ENCODE data around the gene EPHB2. TPM values are rescaled to one million over a fixed set of nuclear protein-coding genes. Genes with fewer than 3 reads are reported as not detected.

The EPHB2 gene
- total and polyA plus RNA-seq, 2 donors (not counting 3 experiments of a cell fraction or from before 2014, with no cell fraction given): 50.8 to 69.1 TPM

GRCh38 chr1:22721122-22721873 is 10.7 kb downstream of the EPHB2 start:
- DNase-seq (ENCODE audit: low read depth, low spot score): no peak
- Histone ChIP-seq H3K79me2 (ENCODE audit: control insufficient read depth, insufficient read depth, low read length) (peaks cover 94% of the 10 kb centered on the region), H4K20me1 (replicated peaks; ENCODE audit: control insufficient read depth, extremely low read depth, insufficient read depth, low read length) (no peaks in the 10 kb centered on the region), H3K9ac (replicated peaks; ENCODE audit: extremely low read depth, insufficient read depth, low read length) (no peak overlapping the region), H3K4me1 (ENCODE audit: control insufficient read depth, extremely low read depth, insufficient read depth, low read length) (no peaks in the 10 kb centered on the region), H3K9me1 (replicated peaks; ENCODE audit: control insufficient read depth, extremely low read depth, insufficient read depth, low read length) (no peaks in the 10 kb centered on the region), H3K36me3 (ENCODE audit: control insufficient read depth in 2 of 2, extremely low read depth in 1 of 2, insufficient read depth in 2 of 2, low read length in 2 of 2) (peaks cover 0 to 2% of the 10 kb centered on the region in 2 experiments), H2AFZ (ENCODE audit: low read depth, low read length) (no peak overlapping the region), H3K4me3 (replicated peaks in 1 of 3; ENCODE audit: insufficient read depth in 1 of 3, low read depth in 1 of 3, low read length in 3 of 3) (no peak overlapping the region), H3K27me3 (ENCODE audit: control insufficient read depth in 2 of 2, insufficient read depth in 2 of 2, low read length in 2 of 2) (no peaks in the 10 kb centered on the region), H3K4me2 (ENCODE audit: insufficient read depth, low read length) (no peak overlapping the region), H3K27ac (ENCODE audit: insufficient read depth, low read depth, low read length) (no peak overlapping the region), H3K9me3 (replicated peaks; ENCODE audit: control insufficient read depth, insufficient read depth, low read length) (no peaks in the 10 kb centered on the region)
- BruUV-seq (replicated peaks): no TSS peak
- no peak for TF ChIP-seq MYC (IDR thresholded peaks at IDR 0.05; ENCODE audit: low read depth, low read length)
- no peak for TF ChIP-seq JUN (IDR thresholded peaks at IDR 0.05; ENCODE audit: borderline replicate concordance, insufficient read depth, insufficient read length, low read depth)
- TF ChIP-seq GATA2 (IDR thresholded peaks at IDR 0.05; ENCODE audit: insufficient read depth, insufficient read length, low read depth, low read length): no peak
- TF ChIP-seq POLR2AphosphoS5 (IDR thresholded peaks at IDR 0.05; ENCODE audit: insufficient read depth, low read depth, low read length): no peak
- TF ChIP-seq EZH2 (IDR thresholded peaks at IDR 0.05; ENCODE audit: borderline replicate concordance, low read depth, low read length, severe bottlenecking): no peak
- TF ChIP-seq CTCF (IDR thresholded peaks at IDR 0.05; ENCODE audit: extremely low read depth in 1 of 2, insufficient read depth in 1 of 2, low read depth in 1 of 2, low read length in 2 of 2): no peak
- no peak for TF ChIP-seq FOS (IDR thresholded peaks at IDR 0.05; ENCODE audit: borderline replicate concordance, insufficient read depth, low read length)
- TF ChIP-seq POLR2A (IDR thresholded peaks at IDR 0.05; ENCODE audit: low read depth, low read length): no peak
- TF ChIP-seq MAX (IDR thresholded peaks at IDR 0.05; ENCODE audit: insufficient read depth, insufficient read length): no peak
- ChIA-PET POLR2A (no interaction called here), CTCF (interaction anchor here (1.2 kb wide), 1 partner anchor 25 kb away, joined by 3 read pairs; no protein-coding TSS in a partner anchor)
- FAIRE-seq: no peak
- dilution Hi-C loops (cut with MboI; ENCODE audit: extremely low pct_ligation_motif_present, low sequenced_read_pairs): no loop called here
- intact Hi-C loops (cut with micrococcal nuclease): no loop called here
